Cardiac muscle cell (in vitro differentiated cells and primary cell): ENCODE data around the gene FGF14. TPM values are rescaled to one million over a fixed set of nuclear protein-coding genes. Genes with fewer than 3 reads are reported as not detected.

Experiments used
- DNase-seq, 2 donors: peaks; one replicate each; pipeline versions ENCODE4 v3.0.0 to v3.0.0-alpha.2; 2010 to 2017; ENCODE audit warnings: low read depth in 1 of 2, low spot score in 1 of 2
- H3K27ac ChIP-seq: fragments of 200-600 bp; sonication (generic); 2 replicates; pipeline ENCODE4 v1.5.1; 2016
- H3K27me3 ChIP-seq: fragments of 200-600 bp; sonication (generic); 2 replicates; pipeline ENCODE4 v1.6.0; 2016; ENCODE audit warnings: control low read depth
- H3K36me3 ChIP-seq: fragments of 200-600 bp; sonication (generic); 2 replicates; pipeline ENCODE4 v1.5.1; 2016; ENCODE audit warnings: control low read depth
- H3K4me1 ChIP-seq: fragments of 200-600 bp; sonication (generic); 2 replicates; pipeline ENCODE4 v1.8.1; 2017; ENCODE audit warnings: low read depth, mild to moderate bottlenecking, mixed run types
- H3K4me3 ChIP-seq: fragments of 200-600 bp; sonication (generic); 2 replicates; pipeline ENCODE4 v1.5.1; 2016; ENCODE audit warnings: mild to moderate bottlenecking
- H3K9me3 ChIP-seq: fragments of 200-600 bp; sonication (generic); 2 replicates; pipeline ENCODE4 v1.5.1; 2017; ENCODE audit warnings: low read depth, mild to moderate bottlenecking, control low read depth
- CTCF ChIP-seq: IDR thresholded peaks from 2 replicates; pipeline ENCODE4 v1.5.1; 2012; ENCODE audit warnings: low read depth, mild to moderate bottlenecking, low read length
- polyA plus RNA-seq: library from polyadenylated mRNA; unstranded; fragments of >200 nt; fragmentation: Nextera tagmentation; extraction: Ambion mirVana; gene quantifications from 2 replicates; pipeline ENCODE4 v1.2.1, GENCODE V29; 2016
- total RNA-seq: library from RNA; depleted of rRNA; stranded (reverse); fragments of >200 nt; gene quantifications from 2 replicates; pipeline ENCODE4 v1.2.3, GENCODE V29; 2016

FGF14 gene
- total and polyA plus RNA-seq, 2 experiments from 2014 or later, result not detected

- TF ChIP-seq CTCF, result no peak
These were observed 198.1 kb downstream of the FGF14 start for GRCh38 chr13:102203718-102204117.

GRCh38 chr13:102198418-102199311 is 203.2 kb downstream of the FGF14 start:
- DNase-seq, result peak in 1 of 2 donors; percentile 23
- Histone ChIP-seq H3K36me3 (no peaks in the 10 kb centered on the region), H3K9me3 (no peaks in the 10 kb centered on the region), H3K27me3 (no peaks in the 10 kb centered on the region), H3K4me1 (no peaks in the 10 kb centered on the region), H3K27ac (no peak overlapping the region), H3K4me3 (no peak overlapping the region)
- TF ChIP-seq CTCF, result no peak

More at GRCh38 chr13:102203718-102204117, 198.1 kb downstream of the FGF14 start:
- H3K27ac ChIP-seq, result no peak overlapping the region
- no peaks in the 10 kb centered on the region for H3K36me3 ChIP-seq
- no peak for DNase-seq
- H3K4me1 ChIP-seq, result no peaks in the 10 kb centered on the region
- no peaks in the 10 kb centered on the region for H3K27me3 ChIP-seq
- no peak overlapping the region for H3K4me3 ChIP-seq
- H3K9me3 ChIP-seq, result no peaks in the 10 kb centered on the region

GRCh38 chr13:102197193-102197592 is 204.7 kb downstream of the FGF14 start:
- H3K9me3 ChIP-seq, result no peaks in the 10 kb centered on the region
- H3K27me3 ChIP-seq, result no peaks in the 10 kb centered on the region
- DNase-seq, result no peak
- no peaks in the 10 kb centered on the region for H3K4me1 ChIP-seq
- TF ChIP-seq CTCF, result peak; percentile 10
- H3K27ac ChIP-seq, result no peak overlapping the region
- no peak overlapping the region for H3K4me3 ChIP-seq
- H3K36me3 ChIP-seq, result no peaks in the 10 kb centered on the region

- no peak for DNase-seq
- no peak for TF ChIP-seq CTCF
These were observed 206.0 kb downstream of the FGF14 start for GRCh38 chr13:102195566-102196462.

GRCh38 chr13:102192858-102193257 is 209.0 kb downstream of the FGF14 start:
- H3K4me3 ChIP-seq, result no peak overlapping the region
- no peak for DNase-seq
- H3K27me3 ChIP-seq, result no peaks in the 10 kb centered on the region
- H3K9me3 ChIP-seq, result no peaks in the 10 kb centered on the region
- no peaks in the 10 kb centered on the region for H3K36me3 ChIP-seq
- no peak for TF ChIP-seq CTCF
- H3K27ac ChIP-seq, result no peak overlapping the region
- no peaks in the 10 kb centered on the region for H3K4me1 ChIP-seq

More at GRCh38 chr13:102195566-102196462, 206.0 kb downstream of the FGF14 start:
- Histone ChIP-seq H3K4me3 (no peak overlapping the region), H3K4me1 (no peaks in the 10 kb centered on the region), H3K36me3 (no peaks in the 10 kb centered on the region), H3K9me3 (no peaks in the 10 kb centered on the region), H3K27me3 (no peaks in the 10 kb centered on the region), H3K27ac (no peak overlapping the region)
